ENCODE measurements around the gene PLAGL2.

DNA sequence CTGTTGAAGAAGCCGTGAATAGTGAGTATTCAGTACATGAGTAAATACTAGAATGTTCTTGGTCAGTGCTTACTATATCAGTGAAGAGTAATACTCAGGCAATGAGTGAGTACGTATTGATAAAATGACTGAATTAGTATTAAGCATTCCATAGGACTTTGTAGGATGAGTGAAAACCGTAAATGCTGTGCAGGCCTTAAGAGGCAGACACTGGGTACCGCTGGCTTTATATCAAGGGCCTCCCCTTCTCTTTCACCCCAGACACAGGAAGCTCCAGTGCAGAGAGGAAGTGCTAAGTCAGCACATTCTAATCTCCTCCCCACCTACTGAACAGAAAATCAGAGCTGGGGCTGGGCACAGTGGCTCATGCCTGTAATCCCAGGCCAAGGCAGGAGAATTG is 24.3 kb upstream of the PLAGL2 start:
- TF ChIP-seq, protein P1, sequence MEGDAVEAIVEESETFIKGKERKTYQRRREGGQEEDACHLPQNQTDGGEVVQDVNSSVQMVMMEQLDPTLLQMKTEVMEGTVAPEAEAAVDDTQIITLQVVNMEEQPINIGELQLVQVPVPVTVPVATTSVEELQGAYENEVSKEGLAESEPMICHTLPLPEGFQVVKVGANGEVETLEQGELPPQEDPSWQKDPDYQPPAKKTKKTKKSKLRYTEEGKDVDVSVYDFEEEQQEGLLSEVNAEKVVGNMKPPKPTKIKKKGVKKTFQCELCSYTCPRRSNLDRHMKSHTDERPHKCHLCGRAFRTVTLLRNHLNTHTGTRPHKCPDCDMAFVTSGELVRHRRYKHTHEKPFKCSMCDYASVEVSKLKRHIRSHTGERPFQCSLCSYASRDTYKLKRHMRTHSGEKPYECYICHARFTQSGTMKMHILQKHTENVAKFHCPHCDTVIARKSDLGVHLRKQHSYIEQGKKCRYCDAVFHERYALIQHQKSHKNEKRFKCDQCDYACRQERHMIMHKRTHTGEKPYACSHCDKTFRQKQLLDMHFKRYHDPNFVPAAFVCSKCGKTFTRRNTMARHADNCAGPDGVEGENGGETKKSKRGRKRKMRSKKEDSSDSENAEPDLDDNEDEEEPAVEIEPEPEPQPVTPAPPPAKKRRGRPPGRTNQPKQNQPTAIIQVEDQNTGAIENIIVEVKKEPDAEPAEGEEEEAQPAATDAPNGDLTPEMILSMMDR (conservative IDR thresholded peaks at IDR 0.05; ENCODE audit: low read depth, low read length) = no peak
- no peak for TF ChIP-seq NFE2L2 (IDR thresholded peaks at IDR 0.05; ENCODE audit: low read depth, low read length)

Data from IMR-90 (cell line).